Measurements from ENCODE around the gene ERC1.

DNA sequence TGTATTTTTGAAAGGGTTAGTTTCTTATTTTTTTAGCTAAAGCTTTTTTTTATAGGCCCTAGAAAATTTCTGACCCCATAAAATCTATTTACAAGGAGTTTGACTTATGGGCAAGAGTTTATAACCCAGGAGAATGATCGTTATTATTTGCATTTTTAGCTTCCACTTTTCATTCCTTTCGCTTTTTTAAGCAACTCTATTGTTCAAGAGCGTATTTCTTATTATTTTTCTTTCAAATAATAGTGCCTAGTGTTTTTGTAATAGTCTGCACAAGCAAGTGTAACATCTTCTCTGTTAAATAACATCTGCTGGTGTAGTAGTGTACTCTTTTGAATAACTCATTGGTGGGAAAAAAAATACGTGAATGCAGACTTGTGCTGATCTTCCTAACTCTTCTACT lies 216.3 kb downstream of the ERC1 start:
- TF ChIP-seq, protein P1, sequence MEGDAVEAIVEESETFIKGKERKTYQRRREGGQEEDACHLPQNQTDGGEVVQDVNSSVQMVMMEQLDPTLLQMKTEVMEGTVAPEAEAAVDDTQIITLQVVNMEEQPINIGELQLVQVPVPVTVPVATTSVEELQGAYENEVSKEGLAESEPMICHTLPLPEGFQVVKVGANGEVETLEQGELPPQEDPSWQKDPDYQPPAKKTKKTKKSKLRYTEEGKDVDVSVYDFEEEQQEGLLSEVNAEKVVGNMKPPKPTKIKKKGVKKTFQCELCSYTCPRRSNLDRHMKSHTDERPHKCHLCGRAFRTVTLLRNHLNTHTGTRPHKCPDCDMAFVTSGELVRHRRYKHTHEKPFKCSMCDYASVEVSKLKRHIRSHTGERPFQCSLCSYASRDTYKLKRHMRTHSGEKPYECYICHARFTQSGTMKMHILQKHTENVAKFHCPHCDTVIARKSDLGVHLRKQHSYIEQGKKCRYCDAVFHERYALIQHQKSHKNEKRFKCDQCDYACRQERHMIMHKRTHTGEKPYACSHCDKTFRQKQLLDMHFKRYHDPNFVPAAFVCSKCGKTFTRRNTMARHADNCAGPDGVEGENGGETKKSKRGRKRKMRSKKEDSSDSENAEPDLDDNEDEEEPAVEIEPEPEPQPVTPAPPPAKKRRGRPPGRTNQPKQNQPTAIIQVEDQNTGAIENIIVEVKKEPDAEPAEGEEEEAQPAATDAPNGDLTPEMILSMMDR (IDR thresholded peaks at IDR 0.05; ENCODE audit: poor library complexity): no peak
- TF ChIP-seq EZH2 (IDR thresholded peaks at IDR 0.05; ENCODE audit: borderline replicate concordance) (no peak), EZH2phosphoT487 (IDR thresholded peaks at IDR 0.05; ENCODE audit: low read depth, severe bottlenecking, unreplicated experiment) (no peak)

Measured in hepatocyte (in vitro differentiated cells).